HCT116 (cell line): ENCODE measurements around the gene CDC45.
A peak's percentile ranks its signal among the peaks of the same experiment; 100 is the strongest.

Experiments
- CEBPB ChIP-seq: IDR thresholded peaks from 2 replicates; pipeline ENCODE4 v1.6.1; 2012; ENCODE audit warnings: low read depth
- CTCF ChIP-seq, 3 experiments: fragments of 200-600 bp in 1 of 3; sonication (generic) in 1 of 3; IDR thresholded peaks in 2 of 3; conservative IDR thresholded peaks in 1 of 3; 2 replicates each; pipeline ENCODE4 v1.5.1; 2012 to 2017; ENCODE audit warnings: low read depth in 2 of 3, low read length in 2 of 3, antibody characterized with exemption in 1 of 3, borderline replicate concordance in 1 of 3, control low read depth in 1 of 3, mild to moderate bottlenecking in 1 of 3, mixed read lengths in 1 of 3, mixed run types in 1 of 3, moderate library complexity in 1 of 3; ENCODE audit not compliant: insufficient read depth in 1 of 3
- FOSL1 ChIP-seq: IDR thresholded peaks from 2 replicates; pipeline ENCODE4 v1.6.1; 2012; ENCODE audit warnings: low read depth
- MAX ChIP-seq: IDR thresholded peaks from 2 replicates; pipeline ENCODE4 v1.6.1; 2012
- POLR2A ChIP-seq: IDR thresholded peaks from 2 replicates; pipeline ENCODE4 v1.7.0; 2011; ENCODE audit warnings: borderline replicate concordance; ENCODE audit not compliant: insufficient read depth, insufficient read length; ENCODE audit errors: extremely low read depth
- POLR2AphosphoS5 ChIP-seq: IDR thresholded peaks from 2 replicates; pipeline ENCODE4 v1.6.1; 2011; ENCODE audit warnings: mild to moderate bottlenecking, low read depth, low read length, moderate library complexity
- RAD21 ChIP-seq: IDR thresholded peaks from 2 replicates; pipeline ENCODE4 v1.6.1; 2012; ENCODE audit warnings: low read depth, mild to moderate bottlenecking

GRCh38 chr22:19432133-19432851 lies 47.4 kb upstream of the CDC45 start, which contains the start of gene MRPL40:
- TF ChIP-seq POLR2A, result peak; percentile 97
- no peak for TF ChIP-seq CTCF (IDR thresholded peaks at IDR 0.05 in 2 of 3, conservative IDR thresholded peaks at IDR 0.05 in 1 of 3; ENCODE audit: borderline replicate concordance in 1 of 3, insufficient read depth in 1 of 3, low read depth in 2 of 3, low read length in 2 of 3)
- TF ChIP-seq RAD21, result no peak
- TF ChIP-seq POLR2AphosphoS5, result peak; percentile 94
- TF ChIP-seq MAX, result peak; percentile 96
- TF ChIP-seq CEBPB, result no peak
- TF ChIP-seq FOSL1, result peak; percentile 7; the same call in 1 of the 2 replicates
